Measurements from ENCODE around the gene CCDC34. TPM values are rescaled to one million over a fixed set of nuclear protein-coding genes. Genes with fewer than 3 reads are reported as not detected.
"Not testable (repeated sequence)": the region's sequence is repeated elsewhere in the genome, so short reads cannot be mapped to it uniquely, and the experiment has no call there.

CCDC34 gene
- total and polyA plus RNA-seq, 9 donors = 13.7 to 29.6 (median 17.8) TPM

DNA sequence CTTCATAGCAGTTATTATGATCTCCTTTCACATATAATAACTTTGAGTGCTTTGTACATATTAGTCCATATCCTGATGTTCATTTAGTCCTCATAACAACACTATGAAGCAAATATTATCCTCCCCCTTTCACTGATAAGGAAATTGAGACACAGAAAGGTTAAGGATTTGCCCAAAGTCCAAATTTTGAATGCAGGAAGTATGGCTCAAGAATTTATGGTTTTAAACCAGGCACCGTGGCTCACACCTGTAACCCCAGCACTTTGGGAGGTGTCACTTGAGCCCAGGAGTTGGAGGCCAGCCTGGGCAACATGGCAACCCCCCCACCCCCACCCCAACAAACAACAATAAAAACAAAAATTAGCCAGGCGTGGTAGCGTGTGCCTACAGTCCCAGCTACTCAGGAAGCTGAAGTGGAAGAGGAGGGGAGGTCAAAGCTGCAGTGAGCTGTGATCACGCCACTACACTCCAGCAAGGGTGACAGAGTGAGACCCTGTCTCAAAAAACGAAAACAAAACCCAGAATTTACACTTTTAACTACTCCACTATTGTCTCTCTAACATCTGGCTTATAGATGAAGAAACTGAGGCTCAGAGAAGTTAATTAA, 8.6 kb downstream of the CCDC34 start:
- DNase-seq = no peak
- Histone ChIP-seq H3K27me3 (ENCODE audit: control insufficient read depth, insufficient read depth, low read length) (no peaks in the 10 kb centered on the region), H3K4me1 (ENCODE audit: control insufficient read depth, insufficient read depth, low read length) (no peaks in the 10 kb centered on the region), H3K4me3 (ENCODE audit: low read length) (no peak overlapping the region), H3K27ac (ENCODE audit: low read length) (no peak overlapping the region), H3K36me3 (ENCODE audit: control insufficient read depth, insufficient read depth, low read length) (peaks cover 2% of the 10 kb centered on the region), H3K9me3 (replicated peaks; ENCODE audit: control insufficient read depth, low read depth, low read length) (no peaks in the 10 kb centered on the region)
- no CpG with 5 or more reads among the region's 5 CpGs for WGBS (ENCODE audit: insufficient coverage)

DNA sequence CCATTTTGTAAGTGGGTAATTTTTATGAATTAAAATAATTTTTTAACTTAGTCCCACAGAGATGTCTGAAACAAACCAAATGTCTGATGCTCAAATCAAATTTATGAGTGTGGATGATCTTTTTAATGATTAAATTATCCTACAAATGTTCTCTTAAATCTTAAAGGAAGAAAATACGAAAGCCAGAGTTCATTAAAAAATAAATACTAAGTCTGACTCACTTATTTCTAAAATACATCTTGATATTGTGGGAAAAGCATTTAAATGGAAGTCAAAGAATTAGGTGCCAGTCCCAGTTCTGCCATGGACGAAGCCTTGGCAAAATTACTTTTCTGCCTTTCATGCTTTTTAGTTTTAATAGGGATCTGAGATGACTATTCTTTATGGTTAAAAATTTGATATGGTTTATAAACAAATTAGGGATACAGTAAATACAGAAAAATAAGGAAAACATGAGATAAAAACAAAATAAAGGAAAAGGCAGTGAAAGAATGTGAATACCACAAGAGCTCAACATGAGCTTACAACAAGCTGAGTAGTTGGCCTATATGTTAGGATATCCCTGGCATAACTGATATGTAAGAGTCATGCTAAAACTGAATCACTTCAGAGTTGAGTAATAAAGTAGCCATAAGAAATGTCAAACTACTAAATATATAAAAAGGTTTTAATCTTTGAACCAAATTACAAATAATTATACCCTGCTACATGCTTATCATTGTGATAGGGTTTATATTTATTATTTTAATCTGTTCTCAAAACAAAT, 9.2 kb downstream of the CCDC34 start:
- no peaks in the 10 kb centered on the region for H3K9me3 ChIP-seq (replicated peaks; ENCODE audit: control insufficient read depth, low read depth, low read length)
- no peak overlapping the region for H3K27ac ChIP-seq (ENCODE audit: low read length)
- no peak overlapping the region for H3K4me3 ChIP-seq (ENCODE audit: low read length)
- no CpG with 5 or more reads among the region's 2 CpGs for WGBS (ENCODE audit: insufficient coverage)
- peaks cover 2% of the 10 kb centered on the region for H3K36me3 ChIP-seq (ENCODE audit: control insufficient read depth, insufficient read depth, low read length)
- no peaks in the 10 kb centered on the region for H3K27me3 ChIP-seq (ENCODE audit: control insufficient read depth, insufficient read depth, low read length)
- DNase-seq = no peak
- no peaks in the 10 kb centered on the region for H3K4me1 ChIP-seq (ENCODE audit: control insufficient read depth, insufficient read depth, low read length)

DNA sequence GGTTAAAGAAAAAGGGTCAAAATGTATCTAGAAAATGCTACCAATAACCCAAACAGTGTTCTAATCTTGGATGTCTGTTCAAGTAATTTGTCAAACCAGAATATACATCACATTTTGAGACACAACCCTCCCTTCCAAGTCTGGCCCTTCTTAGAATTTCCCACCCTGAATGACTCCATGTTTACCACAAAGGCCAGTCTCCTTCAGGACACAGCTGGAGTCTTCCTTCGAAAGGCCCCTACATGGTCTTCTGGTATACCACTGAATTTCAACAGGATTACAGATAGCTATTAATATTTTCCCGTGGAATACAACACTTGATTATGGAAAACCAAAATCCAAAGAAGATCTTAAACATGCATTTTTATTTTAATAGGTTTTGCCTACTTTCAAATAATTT, 10.2 kb downstream of the CCDC34 start:
- Histone ChIP-seq H3K27ac (ENCODE audit: low read length) (no peak overlapping the region), H3K27me3 (ENCODE audit: control insufficient read depth, insufficient read depth, low read length) (no peaks in the 10 kb centered on the region), H3K36me3 (ENCODE audit: control insufficient read depth, insufficient read depth, low read length) (peaks cover 2% of the 10 kb centered on the region), H3K4me3 (ENCODE audit: low read length) (no peak overlapping the region), H3K4me1 (ENCODE audit: control insufficient read depth, insufficient read depth, low read length) (no peaks in the 10 kb centered on the region), H3K9me3 (replicated peaks; ENCODE audit: control insufficient read depth, low read depth, low read length) (no peaks in the 10 kb centered on the region)
- no CpG with 5 or more reads among the region's 2 CpGs for WGBS (ENCODE audit: insufficient coverage)
- DNase-seq = no peak

DNA sequence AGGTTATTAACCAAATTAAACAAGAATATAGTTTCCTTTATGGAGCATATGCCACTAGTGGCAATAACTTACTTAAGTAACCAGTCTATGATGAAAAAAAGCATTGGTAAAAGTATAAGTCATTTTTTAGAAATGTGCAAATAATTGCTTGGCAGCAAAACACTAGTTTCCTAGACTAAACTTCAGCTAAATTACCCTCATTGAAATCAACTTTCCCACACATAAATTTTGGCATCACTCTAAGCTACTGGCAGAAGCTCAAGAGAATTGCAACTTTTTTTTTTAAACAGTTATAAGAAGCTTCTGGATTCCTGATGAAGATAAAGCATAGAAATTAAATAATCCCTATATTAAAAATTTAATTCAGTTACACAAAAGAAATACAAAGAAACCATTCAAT, 12.5 kb downstream of the CCDC34 start:
- Histone ChIP-seq H3K9me3 (replicated peaks; ENCODE audit: control insufficient read depth, low read depth, low read length) (no peaks in the 10 kb centered on the region), H3K27ac (ENCODE audit: low read length) (peak overlapping the region; percentile 57), H3K4me1 (ENCODE audit: control insufficient read depth, insufficient read depth, low read length) (no peaks in the 10 kb centered on the region), H3K27me3 (ENCODE audit: control insufficient read depth, insufficient read depth, low read length) (no peaks in the 10 kb centered on the region), H3K36me3 (ENCODE audit: control insufficient read depth, insufficient read depth, low read length) (peaks cover 2% of the 10 kb centered on the region), H3K4me3 (ENCODE audit: low read length) (no peak overlapping the region)
- DNase-seq = peak; percentile 65

DNA sequence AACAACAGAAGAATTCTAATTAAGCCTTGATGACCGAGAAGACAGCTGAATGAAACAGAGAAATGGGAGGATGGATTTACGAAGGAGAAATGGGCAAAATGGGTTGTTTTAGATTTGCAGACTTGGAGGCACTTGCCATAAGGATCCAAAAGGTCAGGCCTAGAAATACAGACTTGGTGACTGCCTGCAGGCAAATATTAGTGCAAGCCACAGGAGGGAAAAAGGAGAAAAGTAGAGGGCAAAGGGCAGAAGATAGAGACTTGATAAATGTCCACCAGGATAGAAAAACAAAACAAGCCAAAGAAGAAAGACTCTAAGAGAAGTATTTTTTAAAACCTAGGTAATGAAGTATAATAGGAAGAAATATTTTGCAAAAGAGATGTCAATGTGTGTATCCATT, 13.1 kb downstream of the CCDC34 start:
- WGBS (ENCODE audit: insufficient coverage) = 86% methylated on average over 2 of the region's 2 CpGs

DNA sequence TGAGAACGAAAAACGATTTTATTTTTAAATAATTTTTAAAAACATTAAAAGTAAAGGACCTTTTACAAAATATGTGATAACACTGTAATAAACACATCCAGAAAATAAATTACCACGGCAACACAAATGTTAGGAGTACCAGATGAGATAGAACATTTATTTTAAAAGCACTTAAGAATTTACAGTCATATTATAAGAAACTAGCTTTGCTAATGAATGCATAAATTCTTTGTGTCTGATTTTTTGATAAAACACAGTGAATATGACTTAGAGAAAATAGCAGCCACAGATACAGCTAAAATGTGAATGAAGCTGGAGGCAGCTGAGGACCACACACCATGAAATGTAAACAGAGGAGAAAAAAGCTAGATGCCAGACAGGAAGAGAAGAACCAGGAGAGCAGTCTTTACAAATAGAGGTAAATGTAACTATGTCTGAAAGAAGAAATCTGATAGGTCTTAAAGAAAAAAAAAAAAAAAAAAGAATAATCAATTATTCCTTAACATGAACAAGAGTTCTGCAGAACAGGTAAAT, 14.6 kb downstream of the CCDC34 start:
- H3K36me3 ChIP-seq (ENCODE audit: control insufficient read depth, insufficient read depth, low read length) = peaks cover 2% of the 10 kb centered on the region
- DNase-seq = peak; percentile 24
- H3K4me3 ChIP-seq (ENCODE audit: low read length) = no peak overlapping the region
- no peaks in the 10 kb centered on the region for H3K4me1 ChIP-seq (ENCODE audit: control insufficient read depth, insufficient read depth, low read length)
- H3K27ac ChIP-seq (ENCODE audit: low read length) = no peak overlapping the region
- H3K9me3 ChIP-seq (replicated peaks; ENCODE audit: control insufficient read depth, low read depth, low read length) = no peaks in the 10 kb centered on the region
- WGBS (ENCODE audit: insufficient coverage) = no CpG with 5 or more reads among the region's 3 CpGs
- H3K27me3 ChIP-seq (ENCODE audit: control insufficient read depth, insufficient read depth, low read length) = no peaks in the 10 kb centered on the region

More for the DNA sequence above, 13.1 kb downstream of the CCDC34 start:
- H3K27ac ChIP-seq (ENCODE audit: low read length) = no peak overlapping the region
- no peaks in the 10 kb centered on the region for H3K4me1 ChIP-seq (ENCODE audit: control insufficient read depth, insufficient read depth, low read length)
- DNase-seq = no peak
- no peak overlapping the region for H3K4me3 ChIP-seq (ENCODE audit: low read length)
- H3K9me3 ChIP-seq (replicated peaks; ENCODE audit: control insufficient read depth, low read depth, low read length) = no peaks in the 10 kb centered on the region
- peaks cover 2% of the 10 kb centered on the region for H3K36me3 ChIP-seq (ENCODE audit: control insufficient read depth, insufficient read depth, low read length)
- H3K27me3 ChIP-seq (ENCODE audit: control insufficient read depth, insufficient read depth, low read length) = no peaks in the 10 kb centered on the region

DNA sequence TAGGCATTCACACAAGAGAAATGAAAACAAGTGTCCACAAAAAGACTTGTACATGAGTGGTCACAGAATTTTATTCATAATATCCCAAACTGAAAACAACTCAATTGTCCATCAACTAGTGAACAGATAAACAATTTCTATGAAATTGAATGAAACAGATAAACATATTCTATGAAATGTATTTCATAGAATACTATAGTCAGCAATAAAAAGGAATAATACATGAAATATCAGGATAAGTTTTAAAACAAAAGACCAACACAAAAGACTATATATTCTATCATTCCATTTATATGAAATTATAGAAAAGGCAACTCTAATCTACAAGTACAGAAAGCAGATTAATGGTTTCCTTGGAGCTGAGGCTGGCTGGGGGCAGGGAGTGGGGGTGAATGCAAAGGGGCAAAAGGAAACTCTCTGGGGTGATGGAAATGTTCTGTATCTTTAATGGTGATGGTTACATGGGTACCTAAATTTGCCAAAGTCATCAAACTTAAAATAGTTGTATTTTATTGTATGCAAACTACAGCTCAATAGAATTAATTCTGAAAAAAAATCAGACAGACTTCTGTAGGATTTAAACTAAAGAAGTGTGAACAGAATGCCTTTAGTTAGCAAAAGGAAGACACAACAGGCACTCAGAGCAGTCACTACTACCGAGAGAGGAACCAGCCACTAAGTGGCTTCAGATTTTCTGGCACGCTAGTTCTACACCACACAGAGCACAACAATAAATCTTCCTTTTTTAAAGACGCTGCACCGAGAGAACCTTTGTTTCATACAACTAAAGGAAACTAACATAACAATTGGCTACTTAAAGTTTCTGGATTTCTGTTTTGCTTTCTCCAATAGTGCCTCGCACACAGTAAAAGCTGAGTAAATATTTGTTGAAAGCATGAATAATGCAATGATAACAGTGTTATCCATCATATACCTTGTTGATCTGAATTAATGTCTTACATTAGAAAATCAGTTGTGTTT, 15.4 kb downstream of the CCDC34 start:
- Histone ChIP-seq H3K36me3 (ENCODE audit: control insufficient read depth, insufficient read depth, low read length) (peaks cover 2% of the 10 kb centered on the region), H3K4me3 (ENCODE audit: low read length) (no peak overlapping the region), H3K4me1 (ENCODE audit: control insufficient read depth, insufficient read depth, low read length) (no peaks in the 10 kb centered on the region), H3K27me3 (ENCODE audit: control insufficient read depth, insufficient read depth, low read length) (no peaks in the 10 kb centered on the region), H3K27ac (ENCODE audit: low read length) (no peak overlapping the region), H3K9me3 (replicated peaks; ENCODE audit: control insufficient read depth, low read depth, low read length) (no peaks in the 10 kb centered on the region)
- 60% methylated on average over 1 of the region's 5 CpGs for WGBS (ENCODE audit: insufficient coverage)
- DNase-seq = peak; percentile 20

DNA sequence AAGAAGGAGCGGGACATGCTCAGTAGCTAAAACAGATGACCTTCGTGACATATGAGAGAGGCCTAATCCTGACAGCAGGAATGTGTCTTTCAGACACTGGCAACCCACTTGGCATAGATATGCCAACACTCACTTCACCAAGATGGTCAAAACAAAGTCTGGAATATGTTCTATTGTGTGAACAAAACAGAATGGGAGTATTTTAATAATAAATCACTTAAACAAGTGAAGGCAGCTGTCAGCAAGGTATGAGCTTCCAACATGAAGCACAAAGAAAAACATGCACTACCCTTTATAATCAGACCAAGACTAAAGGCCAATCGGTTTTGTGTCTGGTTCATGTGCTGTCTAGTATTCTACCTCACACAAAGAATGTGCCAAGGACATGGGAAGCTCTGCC, 23.1 kb downstream of the CCDC34 start:
- Histone ChIP-seq H3K4me3 (ENCODE audit: low read length) (no peak overlapping the region), H3K36me3 (ENCODE audit: control insufficient read depth, insufficient read depth, low read length) (peaks cover 3% of the 10 kb centered on the region), H3K4me1 (ENCODE audit: control insufficient read depth, insufficient read depth, low read length) (no peaks in the 10 kb centered on the region), H3K27ac (ENCODE audit: low read length) (no peak overlapping the region), H3K27me3 (ENCODE audit: control insufficient read depth, insufficient read depth, low read length) (no peaks in the 10 kb centered on the region), H3K9me3 (replicated peaks; ENCODE audit: control insufficient read depth, low read depth, low read length) (no peaks in the 10 kb centered on the region)
- no CpG with 5 or more reads among the region's 3 CpGs for WGBS (ENCODE audit: insufficient coverage)
- no peak for DNase-seq

DNA sequence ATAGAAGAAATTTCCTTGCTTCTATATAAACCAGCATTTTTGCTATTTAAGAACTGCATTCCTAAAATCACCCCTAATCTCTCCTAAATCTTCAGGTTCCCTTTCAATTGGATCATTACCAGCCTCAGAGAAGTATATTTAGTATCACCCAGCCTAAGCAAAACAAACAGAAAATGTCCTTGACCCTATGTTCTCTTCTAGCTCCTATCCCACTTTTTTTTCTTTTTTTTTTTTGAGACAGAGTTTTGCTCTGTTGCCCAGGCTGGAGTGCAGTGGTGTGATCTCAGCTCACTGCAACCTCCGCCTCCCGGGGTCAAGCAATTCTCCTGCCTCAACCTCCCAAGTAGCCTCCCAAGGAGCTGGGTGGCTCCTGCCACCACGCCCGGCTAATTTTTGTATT, 28.3 kb downstream of the CCDC34 start:
- not testable (repeated sequence) for H3K36me3 ChIP-seq (ENCODE audit: control insufficient read depth, insufficient read depth, low read length); H3K4me1 ChIP-seq (ENCODE audit: control insufficient read depth, insufficient read depth, low read length); DNase-seq; H3K9me3 ChIP-seq (replicated peaks; ENCODE audit: control insufficient read depth, low read depth, low read length); H3K4me3 ChIP-seq (ENCODE audit: low read length); H3K27ac ChIP-seq (ENCODE audit: low read length); H3K27me3 ChIP-seq (ENCODE audit: control insufficient read depth, insufficient read depth, low read length)
- WGBS (ENCODE audit: insufficient coverage) = no CpG with 5 or more reads among the region's 4 CpGs

DNA sequence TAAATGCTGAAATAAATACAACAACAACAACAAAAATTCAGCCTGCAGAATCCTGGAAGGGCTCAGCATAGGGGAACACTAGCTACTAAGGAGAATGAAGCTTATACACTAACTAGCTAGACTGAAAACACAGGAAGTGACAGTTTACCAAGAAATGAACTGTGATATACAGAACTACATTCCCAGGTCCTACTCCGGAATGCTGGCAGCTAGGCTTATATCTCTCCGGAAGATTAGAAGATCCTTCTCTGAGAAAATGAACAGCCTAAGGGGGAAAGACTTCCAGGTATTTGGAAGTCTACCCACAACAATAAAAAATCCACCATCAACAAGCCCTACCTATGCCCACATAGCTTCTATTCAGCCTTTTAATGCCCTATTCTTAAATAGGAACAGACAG, 31.0 kb downstream of the CCDC34 start:
- WGBS (ENCODE audit: insufficient coverage) = no CpG with 5 or more reads among the region's 2 CpGs
- Histone ChIP-seq H3K27ac (ENCODE audit: low read length) (no peak overlapping the region), H3K36me3 (ENCODE audit: control insufficient read depth, insufficient read depth, low read length) (peaks cover 3% of the 10 kb centered on the region), H3K9me3 (replicated peaks; ENCODE audit: control insufficient read depth, low read depth, low read length) (no peaks in the 10 kb centered on the region), H3K4me1 (ENCODE audit: control insufficient read depth, insufficient read depth, low read length) (no peaks in the 10 kb centered on the region), H3K4me3 (ENCODE audit: low read length) (no peak overlapping the region), H3K27me3 (ENCODE audit: control insufficient read depth, insufficient read depth, low read length) (no peaks in the 10 kb centered on the region)
- no peak for DNase-seq

Measured in muscle of leg (tissue), 11 donors.